PFSK-1 (cell line): ENCODE measurements around the gene ANKRD6.

Experiments
- POLR2AphosphoS5 ChIP-seq: IDR thresholded peaks from 2 replicates; pipeline ENCODE4 v1.6.1; 2012; ENCODE audit warnings: low read depth, mild to moderate bottlenecking, control low read depth, low read length, moderate library complexity
- REST ChIP-seq, 2 experiments: IDR thresholded peaks; 2 replicates each; pipeline versions ENCODE4 v1.6.1 to v1.8.0; 2011 to 2012; ENCODE audit warnings: low read depth in 2 of 2, low read length in 2 of 2, control low read depth in 1 of 2, inconsistent platforms in 1 of 2, mild to moderate bottlenecking in 1 of 2, moderate library complexity in 1 of 2; ENCODE audit not compliant: insufficient read depth in 1 of 2
- SIN3A ChIP-seq: IDR thresholded peaks from 2 replicates; pipeline ENCODE4 v1.6.1; 2012; ENCODE audit warnings: mild to moderate bottlenecking, low read length, moderate library complexity, borderline replicate concordance; ENCODE audit not compliant: insufficient read depth
- TAF1 ChIP-seq: IDR thresholded peaks from 2 replicates; pipeline ENCODE4 v1.6.1; 2012; ENCODE audit warnings: low read length, control low read depth, borderline replicate concordance; ENCODE audit not compliant: insufficient read depth

- TF ChIP-seq POLR2AphosphoS5: no peak
- no peak for TF ChIP-seq TAF1
- TF ChIP-seq REST (IDR thresholded peaks at IDR 0.05; ENCODE audit: insufficient read depth in 1 of 2, low read depth in 2 of 2, low read length in 2 of 2): no peak
- no peak for TF ChIP-seq SIN3A
Observed at GRCh38 chr6:89623749-89624148, 190.8 kb downstream of the ANKRD6 start.
